BE2C (cell line): ENCODE measurements around the gene RINT1. TPM values are rescaled to one million over a fixed set of nuclear protein-coding genes. Genes with fewer than 3 reads are reported as not detected.
A peak's percentile ranks its signal among the peaks of the same experiment; 100 is the strongest.

Source experiments
- DNase-seq: peaks from one replicate; pipeline ENCODE4 v3.0.0-alpha.2; 2020
- H3K27me3 ChIP-seq: fragments of 250-450 bp; sonication (Bioruptor Pico); 2 replicates; pipeline ENCODE4 v1.5.1; 2020; ENCODE audit warnings: mild to moderate bottlenecking
- H3K36me3 ChIP-seq: fragments of 250-450 bp; sonication (Bioruptor Pico); 2 replicates; pipeline ENCODE4 v1.5.1; 2020; ENCODE audit warnings: mild to moderate bottlenecking
- H3K4me1 ChIP-seq: fragments of 250-450 bp; sonication (Bioruptor Pico); 2 replicates; pipeline ENCODE4 v1.5.1; 2020
- H3K4me3 ChIP-seq: 2 replicates; pipeline ENCODE4 v1.5.1; 2011; ENCODE audit warnings: low read depth, low read length
- H3K9me3 ChIP-seq: fragments of 250-450 bp; sonication (Bioruptor Pico); 2 replicates; pipeline ENCODE4 v1.5.1; 2020
- CTCF ChIP-seq: IDR thresholded peaks from 2 replicates; pipeline ENCODE4 v1.5.1; 2012; ENCODE audit warnings: mild to moderate bottlenecking, low read depth, low read length
- polyA plus RNA-seq: library from polyadenylated mRNA; unstranded; fragments of >200 nt; gene quantifications from one replicate; pipeline ENCODE4 v1.2.1, GENCODE V29; 2012; ENCODE audit warnings: low read depth, missing spikeins; ENCODE audit not compliant: insufficient read length, insufficient read depth

Gene RINT1
- polyA plus RNA-seq, result 14.2 TPM

DNA sequence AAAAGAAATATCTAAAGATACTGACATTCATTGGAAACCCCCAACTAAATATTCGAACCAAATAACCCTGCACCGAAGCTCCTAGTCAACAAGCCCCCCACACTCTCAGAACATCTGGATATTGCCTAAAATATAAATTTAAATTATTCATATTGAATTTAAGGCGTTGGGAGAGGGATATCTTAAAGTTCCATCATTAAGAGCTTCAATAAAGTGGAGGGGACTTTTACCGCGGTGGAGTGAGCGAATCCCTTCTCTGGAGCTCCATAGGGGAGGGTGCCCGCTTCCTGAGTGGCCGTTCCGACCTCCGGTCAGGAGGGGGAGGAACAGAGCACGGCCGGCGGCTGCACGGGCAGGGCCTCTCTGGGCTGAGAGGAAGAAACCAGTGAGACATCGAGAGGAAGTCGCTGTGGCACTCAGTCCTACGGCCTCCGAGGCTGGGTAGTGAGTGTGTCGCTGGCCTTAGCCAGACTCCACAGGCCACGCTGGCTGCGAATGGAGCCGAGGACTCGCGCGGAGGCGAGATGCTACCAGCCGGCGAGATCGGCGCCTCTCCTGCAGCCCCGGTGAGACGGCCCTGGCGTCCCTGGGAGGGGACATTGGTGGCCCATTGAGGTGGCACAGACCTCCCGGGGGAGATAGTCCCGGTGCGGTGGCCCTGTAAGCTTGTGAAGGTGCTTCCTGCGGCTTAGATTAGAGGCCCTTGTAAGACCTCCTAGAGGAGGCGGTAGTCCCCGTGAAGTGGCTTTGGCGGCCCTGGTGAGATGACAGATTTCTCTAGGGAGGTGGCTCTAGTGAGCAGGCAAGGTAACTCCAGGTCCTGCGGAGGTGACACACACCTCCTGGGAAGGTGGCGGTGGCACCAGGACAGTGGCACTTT lies at the start of gene RINT1:
Gene RINT1 (plus strand): TSS at position 410 of the 880 bp plus-strand sequence. CDS start 115 bp downstream, at position 525.
- no peaks in the 10 kb centered on the region for H3K27me3 ChIP-seq
- no peaks in the 10 kb centered on the region for H3K4me1 ChIP-seq
- no peaks in the 10 kb centered on the region for H3K9me3 ChIP-seq
- peak; percentile 94 for DNase-seq
- TF ChIP-seq CTCF, result peak; percentile 77
- peaks cover 4% of the 10 kb centered on the region; the same call in 1 of the 2 replicates for H3K36me3 ChIP-seq
- peak within 1 kb of the TSS; percentile 97 for H3K4me3 ChIP-seq

DNA sequence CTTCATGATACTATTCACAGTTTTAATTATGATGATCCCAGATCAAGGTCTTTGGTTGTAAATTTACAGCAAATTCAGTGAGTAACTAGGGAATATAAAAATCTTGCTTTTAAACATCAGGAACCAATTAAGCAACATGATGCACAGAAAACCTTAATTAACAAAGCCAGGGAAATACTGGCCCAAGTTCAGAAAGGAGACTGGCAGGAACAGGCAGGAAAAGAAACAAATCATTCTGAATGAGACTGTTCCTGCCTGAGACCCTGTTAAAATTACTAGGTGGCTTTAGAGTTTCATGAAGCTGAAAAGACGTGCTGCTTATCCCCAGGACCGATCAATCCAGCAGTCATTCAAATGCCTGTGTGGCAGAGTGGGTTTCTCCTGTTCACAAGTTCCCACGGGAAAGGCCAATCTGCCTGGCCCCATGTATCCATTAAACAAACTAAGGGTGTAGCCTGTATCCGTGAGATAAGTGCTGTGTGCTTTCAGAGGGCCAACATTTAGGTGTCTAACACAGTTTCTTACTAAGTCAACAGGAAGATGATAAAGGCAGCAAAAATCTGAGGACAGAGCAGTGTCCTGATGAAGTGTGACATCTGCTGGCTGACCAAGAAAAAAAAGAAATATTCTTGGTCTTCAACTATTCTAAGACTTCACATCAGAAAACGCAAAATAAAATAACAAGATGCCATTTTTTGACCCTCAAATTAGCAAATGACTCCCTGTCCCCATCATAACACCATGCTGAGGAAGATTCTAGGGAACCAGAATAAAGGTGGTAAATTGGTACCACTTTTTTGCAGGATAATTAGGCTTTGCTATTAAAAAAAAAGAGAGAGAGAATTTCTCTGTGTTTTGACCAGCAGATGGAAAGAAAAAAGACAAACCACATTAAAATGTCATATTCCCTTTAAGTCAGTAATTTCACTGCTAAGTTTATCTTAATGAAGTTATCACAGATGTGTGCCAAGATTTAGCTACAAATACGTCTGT lies 44.1 kb upstream of the RINT1 start:
- H3K36me3 ChIP-seq, result peaks cover 45% of the 10 kb centered on the region
- no peak overlapping the region for H3K4me3 ChIP-seq
- H3K4me1 ChIP-seq, result no peaks in the 10 kb centered on the region
- no peaks in the 10 kb centered on the region for H3K9me3 ChIP-seq
- no peak for DNase-seq
- H3K27me3 ChIP-seq, result no peaks in the 10 kb centered on the region
- TF ChIP-seq CTCF, result peak; percentile 47

- DNase-seq, result no peak
- peaks cover 39% of the 10 kb centered on the region for H3K36me3 ChIP-seq
- H3K9me3 ChIP-seq, result no peaks in the 10 kb centered on the region
- no peak for TF ChIP-seq CTCF
- no peaks in the 10 kb centered on the region for H3K4me1 ChIP-seq
- H3K27me3 ChIP-seq, result no peaks in the 10 kb centered on the region
- H3K4me3 ChIP-seq, result no peak overlapping the region
Observed at GRCh38 chr7:105489409-105489808, 42.6 kb upstream of the RINT1 start.

GRCh38 chr7:105493196-105493922 lies 38.6 kb upstream of the RINT1 start:
- Histone ChIP-seq H3K9me3 (no peaks in the 10 kb centered on the region), H3K27me3 (no peaks in the 10 kb centered on the region), H3K4me3 (no peak overlapping the region), H3K36me3 (peaks cover 45% of the 10 kb centered on the region), H3K4me1 (no peaks in the 10 kb centered on the region)
- no peak for TF ChIP-seq CTCF
- DNase-seq, result no peak

DNA sequence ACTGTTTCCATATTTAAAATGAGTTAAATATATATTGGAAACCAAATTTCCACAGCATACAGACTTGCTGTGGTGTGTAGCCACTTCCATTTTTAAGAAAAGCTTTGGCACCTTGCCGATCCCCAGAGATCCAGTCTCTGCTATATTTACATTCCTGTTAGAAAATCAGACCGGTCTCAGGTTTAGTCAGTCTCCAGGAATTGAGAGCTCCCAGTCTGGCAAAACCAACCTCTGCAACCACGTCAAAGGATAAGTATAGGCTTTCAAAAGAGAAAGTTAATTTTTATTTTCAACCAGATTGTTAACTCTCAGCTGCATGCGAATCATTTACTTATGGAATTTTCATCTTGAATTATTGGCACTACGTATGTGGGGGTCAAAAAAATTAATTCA lies 38.1 kb upstream of the RINT1 start:
- TF ChIP-seq CTCF, result no peak
- H3K4me3 ChIP-seq, result no peak overlapping the region
- H3K9me3 ChIP-seq, result no peaks in the 10 kb centered on the region
- H3K27me3 ChIP-seq, result no peaks in the 10 kb centered on the region
- peaks cover 50% of the 10 kb centered on the region for H3K36me3 ChIP-seq
- H3K4me1 ChIP-seq, result no peaks in the 10 kb centered on the region
- DNase-seq, result no peak
